ENCODE data around the gene DAW1.

DNA sequence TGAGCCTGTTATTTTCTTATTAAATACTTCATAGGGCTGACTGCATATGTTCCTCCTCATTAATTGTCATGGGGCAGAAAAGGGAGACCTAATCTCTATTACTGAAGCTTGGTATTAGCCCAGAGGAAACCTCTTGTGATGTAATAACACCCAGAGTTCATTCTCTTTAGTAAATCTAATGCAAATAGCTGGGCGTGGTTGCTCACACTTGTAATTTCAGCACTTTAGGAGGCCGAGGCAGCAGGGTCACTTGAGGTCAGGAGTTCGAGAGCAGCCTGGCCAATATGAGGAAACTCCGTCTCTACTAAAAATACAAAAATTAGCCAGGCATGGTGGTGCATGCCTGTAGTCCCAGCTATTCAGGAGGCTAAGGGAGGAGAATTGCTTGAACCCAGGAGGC lies 14.7 kb downstream of the DAW1 start:
- TF ChIP-seq POLR2A (IDR thresholded peaks at IDR 0.05), result no peak
- TF ChIP-seq, protein P1, sequence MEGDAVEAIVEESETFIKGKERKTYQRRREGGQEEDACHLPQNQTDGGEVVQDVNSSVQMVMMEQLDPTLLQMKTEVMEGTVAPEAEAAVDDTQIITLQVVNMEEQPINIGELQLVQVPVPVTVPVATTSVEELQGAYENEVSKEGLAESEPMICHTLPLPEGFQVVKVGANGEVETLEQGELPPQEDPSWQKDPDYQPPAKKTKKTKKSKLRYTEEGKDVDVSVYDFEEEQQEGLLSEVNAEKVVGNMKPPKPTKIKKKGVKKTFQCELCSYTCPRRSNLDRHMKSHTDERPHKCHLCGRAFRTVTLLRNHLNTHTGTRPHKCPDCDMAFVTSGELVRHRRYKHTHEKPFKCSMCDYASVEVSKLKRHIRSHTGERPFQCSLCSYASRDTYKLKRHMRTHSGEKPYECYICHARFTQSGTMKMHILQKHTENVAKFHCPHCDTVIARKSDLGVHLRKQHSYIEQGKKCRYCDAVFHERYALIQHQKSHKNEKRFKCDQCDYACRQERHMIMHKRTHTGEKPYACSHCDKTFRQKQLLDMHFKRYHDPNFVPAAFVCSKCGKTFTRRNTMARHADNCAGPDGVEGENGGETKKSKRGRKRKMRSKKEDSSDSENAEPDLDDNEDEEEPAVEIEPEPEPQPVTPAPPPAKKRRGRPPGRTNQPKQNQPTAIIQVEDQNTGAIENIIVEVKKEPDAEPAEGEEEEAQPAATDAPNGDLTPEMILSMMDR (IDR thresholded peaks at IDR 0.05), result no peak

Measured in testis (tissue), 2 donors.